D721Med (cell line): ENCODE measurements around the gene FAM13B.

ENCODE experiments used
- DNase-seq: peaks from one replicate; pipeline ENCODE4 v3.0.0; 2011; ENCODE audit warnings: low spot score; ENCODE audit not compliant: insufficient read length
- FAIRE-seq: peaks from 2 replicates; lab custom pipeline; 2011; peaks lifted over from hg19 to GRCh38; lab: Jason Lieb, UNC
- CTCF ChIP-seq: IDR thresholded peaks from 2 replicates; pipeline ENCODE4 v1.5.1; 2012; ENCODE audit warnings: mild to moderate bottlenecking, control low read depth; ENCODE audit not compliant: insufficient read depth; ENCODE audit errors: missing control alignments

FAM13B gene

DNA sequence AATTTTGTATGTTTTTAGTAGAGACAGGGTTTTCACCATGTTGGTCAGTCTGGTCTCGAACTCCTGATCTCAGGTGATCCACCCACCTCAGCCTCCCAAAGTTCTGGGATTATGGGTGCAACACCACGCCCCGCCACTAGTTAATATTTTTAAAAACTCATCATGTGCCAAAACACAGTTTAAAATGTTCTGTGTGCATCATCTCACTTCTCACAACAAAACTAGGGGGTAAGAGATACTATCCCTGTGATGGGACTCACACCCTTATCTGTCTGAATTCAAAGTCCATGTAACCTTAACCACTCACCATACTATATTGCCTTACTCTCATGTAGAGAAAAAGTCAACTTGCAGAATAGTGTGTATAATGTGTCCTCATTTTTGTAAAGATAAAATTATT, 141.0 kb downstream of the FAM13B start:
- FAIRE-seq (no peak), DNase-seq (no peak)
- no peak for TF ChIP-seq CTCF

DNA sequence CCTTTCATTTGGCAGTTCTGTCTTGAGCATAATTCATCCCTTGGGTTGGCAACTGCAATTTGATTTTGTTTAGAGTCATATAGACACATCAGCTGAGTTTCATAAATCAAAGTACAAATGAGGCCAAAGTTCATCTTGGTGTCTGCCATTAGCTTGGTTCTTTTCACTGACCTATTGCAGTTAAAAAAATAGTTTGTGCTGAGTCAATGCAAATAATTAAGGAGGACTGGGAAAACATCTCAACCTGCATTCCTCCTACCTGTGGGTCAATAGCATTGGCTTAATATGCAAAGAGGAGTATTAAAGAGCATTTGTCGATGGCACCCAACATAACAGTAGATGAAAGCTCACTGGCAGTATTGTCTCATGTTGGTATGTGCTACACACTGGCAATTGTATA, 142.0 kb downstream of the FAM13B start:
- no peak for FAIRE-seq
- TF ChIP-seq CTCF = no peak
- no peak for DNase-seq

DNA sequence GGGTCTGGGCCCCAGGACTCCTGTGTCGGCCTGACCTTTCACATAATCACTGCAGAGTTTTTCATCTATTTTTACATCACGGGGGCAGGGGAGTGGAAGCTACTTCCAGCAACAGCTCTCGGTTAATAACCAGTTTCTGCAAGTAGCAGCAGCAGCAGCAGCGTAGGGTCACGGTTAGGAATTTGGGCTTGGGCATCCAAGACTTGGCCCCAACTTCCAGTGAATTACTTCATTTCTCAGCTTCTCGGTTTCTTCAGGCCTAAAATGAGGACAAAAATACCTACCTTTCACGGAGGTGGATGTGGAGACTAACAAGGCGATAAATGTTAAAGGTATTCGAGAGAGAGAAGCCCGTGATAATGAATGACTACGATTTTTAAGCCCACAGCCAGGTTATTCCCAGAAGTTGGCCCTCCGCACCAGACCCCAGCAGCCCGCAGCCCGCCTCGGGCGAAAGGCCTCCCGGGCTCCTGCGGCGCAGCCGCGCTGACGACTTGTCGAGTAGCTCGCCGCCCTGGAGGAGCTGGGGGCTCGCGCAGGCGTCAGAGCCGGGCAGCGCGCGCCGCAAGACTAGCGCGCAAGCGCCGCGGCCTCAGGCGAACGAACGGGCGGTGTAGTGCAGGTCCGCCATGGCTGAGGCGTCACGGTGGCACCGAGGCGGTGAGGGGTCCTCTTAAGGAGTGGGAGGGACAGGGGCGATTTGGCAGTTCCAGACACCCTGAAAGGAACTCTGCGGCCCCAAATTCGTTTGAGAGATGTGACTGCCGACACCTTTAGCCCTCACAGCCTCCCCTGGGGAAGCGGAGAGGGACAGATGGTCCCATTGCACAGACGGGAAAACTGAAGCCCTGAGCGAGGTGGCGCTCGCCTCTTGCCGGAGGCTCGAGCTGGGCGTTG, 143.8 kb downstream of the FAM13B start, which contains the start of gene PKD2L2:
TSS of gene PKD2L2 (plus strand) at position 595 of the 897 bp plus-strand sequence. CDS start at position 630, 35 bp downstream.
- FAIRE-seq (no peak), DNase-seq (no peak)
- TF ChIP-seq CTCF = no peak

GRCh38 chr5:137888466-137888862, 144.4 kb downstream of the FAM13B start:
- DNase-seq (no peak), FAIRE-seq (no peak)
- TF ChIP-seq CTCF = no peak
